COR-L47 (cell line): ENCODE measurements around the gene PPP1R8.
"Not testable (repeated sequence)": the region's sequence is repeated elsewhere in the genome, so short reads cannot be mapped to it uniquely, and the experiment has no call there.

Source experiments
- DNase-seq: peaks from one replicate; lab custom pipeline; 2025; lab: John Stamatoyannopoulos, UW

PPP1R8 gene

DNA sequence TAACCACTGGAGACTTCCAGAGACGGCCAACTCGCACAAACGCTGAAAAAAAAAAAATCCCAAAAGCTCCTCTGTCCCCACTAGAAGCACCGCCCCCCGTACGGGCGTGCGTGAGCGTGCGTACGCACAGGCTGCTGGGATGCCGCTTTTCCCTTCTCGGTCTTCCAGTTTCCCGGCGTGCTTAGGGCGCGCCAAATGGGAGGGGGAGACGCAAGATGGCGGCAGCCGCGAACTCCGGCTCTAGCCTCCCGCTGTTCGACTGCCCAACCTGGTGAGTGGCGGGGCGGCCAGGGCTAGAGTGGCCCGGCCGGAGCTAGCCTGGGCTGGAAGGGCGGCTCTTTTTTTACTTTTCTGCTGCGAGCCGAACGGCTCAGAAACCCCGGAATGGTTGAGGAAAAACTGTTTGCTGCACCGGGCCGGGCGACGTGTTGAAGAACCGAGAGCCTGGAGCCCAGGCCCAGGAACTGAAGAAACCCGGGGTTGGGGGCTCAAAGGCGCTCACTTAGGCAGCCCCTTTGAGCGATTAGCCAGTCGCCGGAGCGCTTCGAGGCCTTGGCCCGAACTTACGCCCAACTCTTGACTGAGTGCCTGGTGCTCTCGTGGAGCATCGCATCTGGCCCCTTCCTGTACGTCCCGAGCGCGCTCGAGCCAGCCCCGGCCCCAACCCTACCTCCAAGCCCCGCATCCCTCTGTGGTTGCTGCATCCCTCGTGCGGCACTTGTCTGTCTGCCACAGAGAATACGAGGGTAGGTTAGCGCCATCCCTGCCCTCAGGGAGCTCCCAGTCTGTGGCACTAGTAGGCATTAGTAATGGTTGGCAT, at the start of gene PPP1R8:
PPP1R8 (plus strand) TSS at position 162 of the 820 bp plus-strand sequence; CDS start at position 216, 54 bp downstream.
- peak; percentile 97 for DNase-seq

DNA sequence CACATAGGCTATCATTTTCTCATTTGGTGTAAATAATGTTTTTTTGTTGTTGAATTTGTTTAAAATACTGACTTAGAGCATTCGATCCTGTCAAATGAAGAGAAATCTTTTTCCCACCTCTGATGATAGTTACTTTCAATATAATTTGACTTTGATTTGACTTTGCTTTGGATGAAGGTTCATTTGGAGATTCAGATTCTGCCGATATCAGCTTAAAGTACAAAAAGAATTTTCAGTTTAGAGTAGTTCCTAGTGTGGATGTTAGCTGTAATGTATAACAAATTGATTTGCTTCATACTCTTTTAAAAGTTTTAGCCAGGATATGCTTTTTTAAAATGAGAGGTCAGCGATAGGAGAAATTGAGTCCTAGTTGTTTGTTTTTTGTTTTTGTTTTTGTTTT, 47.6 kb upstream of the PPP1R8 start:
- DNase-seq = no peak

DNA sequence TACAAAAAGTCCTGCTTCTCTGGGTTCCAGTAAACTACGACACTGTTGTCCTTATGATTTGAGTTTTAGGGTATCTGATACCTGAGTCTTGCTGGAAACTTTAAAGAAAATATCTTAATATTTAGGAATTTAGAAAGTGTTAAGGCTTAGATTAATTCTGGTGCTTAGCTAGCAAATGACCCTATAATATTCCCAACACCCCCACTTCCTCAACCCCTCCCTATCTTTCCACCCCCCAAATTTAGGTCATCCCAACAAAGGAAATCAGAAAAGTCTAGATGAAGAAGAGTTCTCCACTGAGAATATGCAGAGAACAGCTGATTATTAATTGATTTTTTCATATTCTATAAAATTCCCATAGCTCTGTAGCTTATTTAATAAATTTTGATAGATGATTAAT, 45.9 kb upstream of the PPP1R8 start:
- DNase-seq = no peak

DNA sequence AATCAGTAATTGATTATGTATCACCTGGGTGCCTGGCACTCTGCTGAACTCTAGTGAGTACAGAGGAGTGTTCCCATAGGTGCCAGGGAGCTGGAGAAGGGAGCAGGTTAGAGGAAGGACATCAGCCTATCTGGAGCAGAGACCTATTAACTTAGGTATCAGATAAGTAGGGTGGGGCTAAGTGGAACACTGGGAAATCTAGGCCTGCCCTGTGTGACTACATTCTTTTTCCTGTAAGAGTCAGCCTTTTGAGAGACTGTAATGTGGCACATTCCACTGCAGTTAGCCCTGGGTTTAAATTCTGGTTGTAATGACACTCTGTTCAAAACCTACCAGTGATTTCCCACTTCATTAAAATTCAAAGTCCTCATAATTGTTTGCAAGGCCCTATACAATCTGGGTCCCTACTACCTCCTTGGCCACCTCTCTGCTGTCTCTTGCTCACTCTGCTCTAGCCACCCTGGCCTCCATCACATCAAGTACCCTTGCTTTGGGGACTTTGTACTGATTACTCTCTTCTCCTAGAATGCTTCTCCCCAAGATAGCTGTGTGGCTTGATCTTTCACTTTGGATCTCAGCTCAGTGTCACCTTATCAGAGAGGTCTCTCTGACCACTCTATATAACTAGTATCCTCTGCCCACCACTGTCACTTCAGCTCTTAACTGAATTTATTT, 44.7 kb upstream of the PPP1R8 start:
- DNase-seq = no peak

DNA sequence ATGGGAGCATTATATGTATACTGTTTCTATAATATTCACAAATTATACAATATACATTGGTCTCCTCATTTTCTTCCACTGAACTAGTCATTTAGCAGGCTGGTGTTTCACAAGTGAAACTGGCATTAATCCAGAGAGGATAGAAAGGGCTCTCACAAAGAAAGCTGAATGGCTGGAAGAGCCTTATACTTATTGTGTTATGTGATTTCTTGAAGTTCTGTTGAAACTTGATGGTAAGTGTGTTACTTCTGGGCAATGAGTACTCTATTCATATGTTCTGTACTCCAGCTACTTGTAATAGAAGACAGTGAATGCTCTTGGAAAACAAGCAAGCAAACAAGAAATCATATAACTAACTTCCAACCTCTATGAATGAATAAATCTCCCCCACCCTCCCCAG, 42.7 kb upstream of the PPP1R8 start:
- DNase-seq = no peak

DNA sequence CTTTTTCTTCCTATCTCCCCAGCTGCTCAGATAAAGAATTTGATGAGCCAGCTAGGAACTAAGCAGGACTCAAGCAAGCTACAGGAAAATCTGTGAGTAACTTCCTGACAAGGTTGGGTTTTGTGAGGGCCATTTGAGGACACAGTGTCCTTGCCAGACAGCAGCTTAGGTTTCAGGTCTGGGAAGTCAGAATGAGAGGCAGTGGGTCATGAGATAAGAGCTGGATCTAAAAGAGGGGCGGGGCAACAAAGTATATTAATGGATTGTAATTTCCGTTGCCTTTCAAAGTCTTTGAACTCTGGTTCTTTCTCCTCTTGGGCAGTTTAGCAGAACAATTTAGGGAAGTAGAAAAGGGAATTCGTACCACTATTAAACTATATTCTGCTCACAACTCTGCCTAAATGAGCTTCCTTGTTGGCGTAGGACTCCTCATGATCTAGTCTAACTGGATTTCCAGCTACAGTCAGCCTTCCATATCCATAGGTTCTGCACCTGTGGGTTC, 41.0 kb upstream of the PPP1R8 start:
- no peak for DNase-seq

DNA sequence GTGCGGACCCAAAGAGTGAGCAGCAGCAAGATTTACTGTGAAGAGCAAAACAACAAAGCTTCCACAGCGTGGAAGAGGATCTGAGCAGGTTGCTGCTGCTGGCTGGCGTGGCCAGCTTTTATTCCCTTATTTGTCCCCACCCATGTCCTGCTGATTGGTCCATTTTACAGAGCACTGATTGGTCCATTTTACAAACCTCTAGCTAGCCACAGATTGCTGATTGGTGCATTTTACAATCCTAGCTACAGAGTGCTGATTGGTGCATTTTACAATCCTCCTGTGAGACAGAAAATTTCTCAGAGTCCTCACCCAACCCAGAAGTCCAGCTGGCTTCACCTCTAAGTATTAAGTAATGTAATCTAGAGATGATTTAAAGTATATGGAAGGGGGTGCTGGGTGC, 40.3 kb upstream of the PPP1R8 start:
- not testable (repeated sequence) for DNase-seq

DNA sequence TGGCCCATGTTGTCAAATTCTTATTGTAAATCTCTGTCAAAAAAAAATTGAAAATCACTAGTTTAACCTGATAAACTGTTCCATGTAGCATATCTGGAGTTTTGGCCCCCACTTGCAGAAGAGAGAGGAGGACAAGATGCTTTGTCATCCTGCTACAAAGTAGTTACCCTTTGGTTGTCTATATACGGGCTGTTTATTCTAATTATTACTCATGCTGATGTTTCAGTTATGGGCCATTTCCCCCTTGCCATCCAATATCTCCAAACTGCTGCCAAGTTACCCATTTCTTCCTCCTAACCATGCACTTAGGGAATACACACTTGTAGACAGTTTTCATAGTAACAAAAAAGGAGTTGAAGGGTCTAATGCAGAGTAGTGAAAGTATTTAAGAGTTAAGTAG, 35.0 kb upstream of the PPP1R8 start:
- no peak for DNase-seq

DNA sequence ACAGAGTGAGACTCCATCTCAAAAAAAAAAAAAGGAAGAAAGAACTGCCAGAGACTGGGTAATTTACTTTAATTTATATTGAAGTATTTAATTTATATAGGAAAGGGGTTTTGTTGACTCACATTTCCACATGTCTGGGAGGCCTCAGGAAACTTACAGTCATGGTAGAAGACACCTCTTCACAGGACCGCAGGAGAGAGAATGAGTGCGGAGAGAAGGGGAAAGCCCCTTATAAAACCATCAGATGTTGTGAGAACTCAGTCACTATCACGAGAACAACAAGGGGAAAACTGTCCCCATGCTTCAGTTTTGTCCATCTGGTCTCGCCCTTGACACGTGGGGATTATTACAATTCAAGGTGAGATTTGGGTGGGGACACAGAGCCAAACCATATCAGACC, 25.8 kb upstream of the PPP1R8 start:
- DNase-seq = no peak

DNA sequence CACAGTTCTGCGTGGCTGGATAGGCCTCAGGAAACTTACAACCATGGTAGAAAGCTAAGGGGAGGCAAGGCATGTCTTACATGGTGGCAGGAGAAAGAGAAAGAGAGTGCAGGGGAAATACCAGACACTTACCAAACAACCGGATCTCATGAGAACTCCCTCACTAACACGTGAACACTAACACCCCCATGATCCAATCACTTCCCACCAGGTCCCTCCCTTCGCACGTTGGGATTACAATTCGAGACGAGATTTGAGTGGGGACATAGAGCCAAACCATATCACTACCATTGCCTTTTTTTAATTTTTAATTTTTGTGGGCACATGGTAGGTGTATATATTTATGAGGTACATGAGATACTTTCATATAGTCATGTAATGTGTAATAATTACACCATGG, 23.8 kb upstream of the PPP1R8 start:
- DNase-seq = no peak

DNA sequence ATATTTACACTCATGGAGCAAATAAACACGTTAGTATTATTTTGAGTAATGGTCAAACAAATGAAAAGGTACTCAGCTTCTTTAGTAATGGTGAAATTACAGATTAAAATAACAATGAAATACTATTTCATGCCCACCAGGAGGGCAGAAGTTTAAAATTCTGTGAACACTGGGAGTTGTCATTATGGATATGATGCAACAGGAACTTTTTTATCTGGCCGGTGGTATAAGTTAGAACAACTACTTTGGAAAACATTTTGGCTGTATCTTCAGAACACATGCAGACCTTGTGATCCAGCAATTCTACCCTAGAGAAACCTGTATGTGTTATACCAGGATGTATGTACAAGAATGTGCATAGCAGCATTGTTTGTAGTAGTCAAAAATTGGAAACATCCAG, 23.2 kb upstream of the PPP1R8 start:
- DNase-seq = no peak

DNA sequence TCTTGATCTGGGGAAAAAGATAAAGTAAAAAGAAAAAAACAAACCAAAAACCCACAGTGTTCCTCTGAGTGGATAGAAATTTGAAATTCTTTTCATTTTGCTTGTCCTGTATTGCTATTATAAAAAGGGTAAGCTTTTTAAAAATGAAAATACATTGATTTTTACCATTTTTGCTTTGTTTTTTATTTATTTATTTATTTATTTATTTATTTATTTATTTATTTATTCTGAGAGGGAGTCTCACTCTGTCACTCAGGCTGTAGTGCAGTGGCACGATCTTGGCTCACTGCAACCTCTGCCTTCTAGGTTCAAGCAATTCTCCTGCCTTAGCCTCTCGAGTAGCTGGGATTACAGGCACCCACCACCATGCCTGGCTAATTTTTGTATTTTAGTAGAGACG, 22.5 kb upstream of the PPP1R8 start:
- not testable (repeated sequence) for DNase-seq

DNA sequence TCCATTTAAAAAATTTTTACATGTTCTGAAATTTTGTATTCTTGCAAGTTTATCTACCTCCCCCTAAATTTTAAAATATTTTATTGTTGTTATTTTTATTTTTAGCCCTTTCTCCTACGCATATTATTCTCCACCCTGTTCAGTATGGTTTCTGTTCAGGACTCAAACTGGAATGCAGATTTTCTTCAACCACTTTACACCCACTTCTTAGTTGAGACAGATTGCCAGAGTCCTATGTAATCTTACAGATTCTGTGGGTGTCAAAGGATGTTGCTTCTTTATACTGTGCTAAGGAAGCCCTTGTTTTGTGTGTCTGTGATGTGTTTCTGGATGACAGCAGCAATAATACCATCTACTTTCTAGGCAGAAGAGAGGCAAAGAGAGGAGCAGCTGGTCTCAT, 20.7 kb upstream of the PPP1R8 start:
- DNase-seq = no peak

DNA sequence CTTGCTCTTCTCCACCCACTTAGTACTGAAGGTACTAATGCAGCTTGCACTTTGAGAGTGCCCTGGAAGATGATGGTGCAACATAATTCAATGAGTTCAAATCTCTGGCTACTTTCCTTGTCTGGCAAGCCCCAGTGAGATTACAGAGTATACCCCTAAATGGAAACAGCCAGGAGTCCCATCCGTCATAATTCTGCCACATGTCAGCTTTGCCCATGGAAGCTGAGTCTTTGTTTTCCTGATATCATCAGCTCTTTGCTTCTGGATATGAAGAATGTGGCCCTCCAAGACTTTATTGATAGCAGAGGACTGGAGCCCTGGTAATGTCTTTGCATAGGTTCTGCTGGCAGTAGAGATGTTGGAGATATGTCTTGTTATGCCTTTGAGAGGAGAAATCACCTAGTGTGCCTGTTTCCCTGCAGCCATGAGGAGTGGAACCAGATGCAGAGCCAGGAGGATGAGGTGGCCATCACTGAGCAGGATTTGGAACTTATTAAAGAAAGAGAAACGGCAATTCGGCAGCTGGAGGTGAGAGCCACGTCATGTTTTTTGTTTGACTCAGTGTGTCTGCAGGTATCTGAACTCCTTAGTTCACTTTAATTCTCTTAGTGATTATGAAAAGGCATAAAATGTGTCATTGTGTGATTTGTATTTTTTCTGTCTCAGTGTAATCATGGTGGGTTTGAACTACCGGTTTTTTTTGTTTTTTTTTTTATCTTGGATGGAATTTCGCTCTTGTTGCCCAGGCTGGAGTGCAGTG, 18.7 kb upstream of the PPP1R8 start:
- DNase-seq = no peak

DNA sequence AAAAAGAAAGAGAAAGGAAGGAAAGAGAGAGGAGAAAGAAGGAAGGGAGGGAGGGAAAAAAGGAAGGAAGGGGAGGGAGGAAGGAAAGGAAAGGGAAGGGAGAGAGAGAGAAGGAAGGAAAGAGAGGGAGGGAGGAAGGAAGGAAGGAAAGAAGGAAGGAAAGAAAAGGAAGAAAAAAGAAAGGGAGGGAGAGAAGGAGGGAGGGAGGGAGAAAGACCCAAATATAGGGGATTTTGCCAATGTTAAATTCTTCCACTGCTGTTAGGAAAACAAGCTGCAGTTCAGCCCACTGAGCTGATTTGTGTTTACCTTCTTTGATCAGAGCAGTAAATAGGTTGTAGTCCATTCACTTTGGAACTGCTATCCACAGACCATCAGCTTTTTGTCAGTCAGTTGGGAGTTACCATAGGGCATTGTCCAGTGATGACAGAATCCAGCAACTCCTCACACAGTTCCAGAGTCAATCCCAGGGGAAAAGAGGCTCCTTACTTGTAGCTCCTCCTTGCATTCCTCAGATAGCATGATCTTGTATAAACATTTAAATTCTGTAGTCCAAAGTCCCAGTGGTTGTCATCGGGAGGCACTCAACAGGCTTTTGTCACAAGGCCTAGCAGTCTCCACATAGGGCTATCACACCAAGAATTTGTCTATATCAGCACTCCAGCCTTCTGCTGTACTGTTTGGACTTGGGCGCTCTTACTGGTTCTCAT, 13.5 kb upstream of the PPP1R8 start:
- no peak for DNase-seq

DNA sequence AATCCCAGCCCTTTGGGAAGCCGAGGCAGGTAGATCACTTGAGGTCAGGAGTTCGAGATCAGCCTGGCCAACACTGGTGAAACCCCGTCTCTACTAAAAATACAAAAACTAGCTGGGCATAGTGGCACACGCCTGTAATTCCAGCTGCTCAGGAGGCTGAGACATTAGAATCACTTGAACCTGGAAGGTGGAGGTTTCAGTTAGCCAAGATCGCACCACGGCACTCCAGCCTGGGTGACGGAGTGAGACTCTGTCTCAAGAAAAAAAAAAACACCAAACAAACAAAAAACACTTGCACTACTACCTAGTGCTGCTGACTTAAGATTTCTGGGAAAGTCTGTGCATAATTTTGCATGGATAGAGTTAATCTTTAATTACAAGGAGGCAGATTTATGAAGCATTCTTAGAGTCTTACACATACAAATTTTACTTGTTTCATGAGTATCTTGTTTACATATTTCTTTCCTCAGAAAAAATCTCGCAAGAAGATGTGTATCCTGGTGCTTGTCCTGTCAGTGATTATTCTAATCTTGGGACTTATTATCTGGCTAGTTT, 8.7 kb upstream of the PPP1R8 start:
- DNase-seq = no peak

DNA sequence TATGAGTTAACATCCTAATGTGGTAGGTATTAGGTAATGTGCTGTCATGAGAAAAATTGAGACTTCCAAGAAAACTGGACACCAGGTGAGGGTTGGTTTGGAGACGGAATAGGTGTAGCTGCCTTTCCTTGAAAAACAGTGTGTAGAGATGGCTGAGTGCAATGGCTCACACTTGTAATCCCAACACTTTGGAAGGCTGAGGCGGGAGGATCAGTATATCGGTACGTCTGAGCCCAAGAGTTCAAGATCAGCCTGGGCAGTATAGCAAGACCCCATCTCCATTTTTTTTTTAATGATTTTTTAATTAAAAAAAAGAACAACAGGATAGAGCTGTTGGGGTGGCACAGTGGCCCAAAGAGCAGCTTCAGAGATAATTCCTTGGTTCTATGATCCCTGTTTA, 6.8 kb upstream of the PPP1R8 start:
- no peak for DNase-seq

DNA sequence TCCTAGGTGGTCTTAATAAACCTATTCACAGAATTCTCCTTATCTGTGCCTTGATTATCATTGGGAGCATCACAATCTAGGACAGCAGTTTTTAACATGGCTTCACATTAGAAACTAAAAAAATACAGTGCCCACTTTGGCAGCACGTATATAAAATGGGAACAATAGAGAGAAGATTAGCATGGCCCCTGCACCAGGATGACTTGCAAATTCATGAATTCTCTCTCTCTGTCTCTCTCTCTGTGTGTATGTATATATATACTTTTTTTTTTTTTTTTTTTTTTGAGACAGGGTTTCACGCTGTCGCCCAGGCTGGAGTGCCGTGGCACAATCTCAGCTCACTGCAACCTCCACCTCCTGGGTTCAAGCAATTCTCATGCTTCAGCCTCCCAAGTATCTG, 6.2 kb upstream of the PPP1R8 start:
- no peak for DNase-seq

DNA sequence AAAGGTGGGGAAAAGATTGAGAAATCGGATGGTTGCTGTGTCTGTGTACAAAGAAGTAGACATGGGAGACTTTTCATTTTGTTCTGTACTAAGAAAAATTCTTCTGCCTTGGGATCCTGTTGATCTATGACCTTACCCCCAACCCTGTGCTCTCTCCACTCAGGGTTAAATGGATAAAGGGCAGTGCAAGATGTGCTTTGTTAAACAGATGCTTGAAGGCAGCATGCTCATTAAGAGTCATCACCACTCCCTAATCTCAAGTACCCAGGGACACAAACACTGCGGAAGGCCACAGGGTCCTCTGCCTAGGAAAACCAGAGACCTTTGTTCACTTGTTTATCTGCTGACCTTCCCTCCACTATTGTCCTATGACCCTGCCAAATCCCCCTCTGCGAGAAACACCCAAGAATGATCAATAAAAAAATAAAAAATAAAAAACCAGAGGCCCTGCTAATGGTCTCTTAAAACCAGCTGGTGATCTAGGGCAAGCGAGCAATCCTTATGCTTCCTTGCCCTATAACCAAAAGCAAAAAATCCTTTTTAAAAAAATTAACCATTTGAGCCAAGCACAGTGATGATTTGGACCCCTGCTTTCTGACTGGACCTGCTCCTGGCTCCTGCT, 1.1 kb upstream of the PPP1R8 start:
- DNase-seq = not testable (repeated sequence)

DNA sequence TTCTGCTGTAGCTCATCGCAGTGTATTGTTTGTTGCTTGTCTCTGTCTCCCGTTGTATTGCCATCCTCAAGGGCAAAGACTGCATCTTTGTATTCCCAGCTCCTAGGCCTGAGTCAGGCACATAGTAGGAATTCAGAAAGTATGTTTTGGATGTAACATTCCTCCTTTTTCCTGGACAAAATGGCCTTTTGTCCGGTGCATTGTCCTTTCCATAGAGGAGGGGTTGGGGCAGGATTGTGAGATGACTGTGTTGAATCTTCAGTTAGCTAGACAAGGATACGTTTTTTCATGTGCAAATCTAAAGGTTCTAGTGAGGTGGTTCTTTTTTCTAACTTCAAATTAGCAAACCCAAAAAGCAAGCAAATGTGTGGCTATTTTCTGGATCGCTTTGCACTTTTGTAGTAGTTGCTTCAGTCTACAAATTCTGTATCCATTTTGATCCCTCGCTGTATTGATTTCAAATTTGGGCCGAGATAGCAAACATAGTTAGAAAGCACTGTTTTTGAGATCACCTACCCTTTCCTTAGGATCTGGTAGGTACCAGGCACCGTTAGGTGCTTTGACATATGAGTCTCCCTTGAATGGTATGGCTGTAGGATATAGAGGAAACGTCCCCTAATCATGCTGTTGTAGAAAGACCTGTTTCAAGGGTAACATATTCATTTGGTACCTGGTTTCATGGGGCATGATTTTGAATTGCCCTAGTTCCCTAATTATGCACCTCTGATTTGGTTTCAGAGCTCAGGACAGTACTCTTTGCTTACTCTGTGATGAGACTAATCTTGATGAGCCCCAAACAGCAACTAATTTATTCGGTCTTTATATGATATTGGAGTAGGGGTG, 1.2 kb downstream of the PPP1R8 start:
- no peak for DNase-seq
